NCI-H2171 (cell line): ENCODE results near the gene EIF3K.
A peak's percentile ranks its signal among the peaks of the same experiment; 100 is the strongest.

Experiments used
- DNase-seq: peaks from one replicate; lab custom pipeline; 2025; lab: John Stamatoyannopoulos, UW

EIF3K gene

GRCh38 chr19:38665950-38666662, 47.1 kb downstream of the EIF3K start:
- no peak for DNase-seq

GRCh38 chr19:38666663-38667511, 47.9 kb downstream of the EIF3K start:
- DNase-seq: no peak

- DNase-seq: no peak
Measured at GRCh38 chr19:38667661-38668171, 48.7 kb downstream of the EIF3K start.

GRCh38 chr19:38669552-38669951, 50.6 kb downstream of the EIF3K start:
- DNase-seq: no peak

DNA sequence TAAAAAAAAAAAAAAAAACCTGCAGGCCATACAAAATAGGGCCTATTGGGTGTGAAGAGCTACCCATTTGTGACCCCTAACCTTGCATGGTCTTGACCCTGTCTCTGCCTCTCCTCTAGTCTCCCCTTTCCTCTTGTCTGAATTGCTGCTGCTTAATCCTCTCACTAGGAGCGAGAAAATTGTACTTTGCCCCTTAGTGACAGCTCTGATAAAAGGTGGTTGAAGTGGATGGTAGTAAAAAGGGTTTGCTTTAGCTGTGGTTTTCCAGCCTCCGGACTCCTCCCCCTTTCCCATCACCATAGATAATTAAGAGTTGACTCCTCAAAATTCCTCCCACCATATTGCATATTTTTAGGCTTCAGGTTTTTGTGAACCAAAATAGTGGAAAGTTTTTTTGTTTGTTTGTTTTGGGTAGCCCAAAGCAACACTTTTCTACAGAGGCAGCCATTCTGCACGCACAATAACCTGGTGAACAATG, 52.0 kb downstream of the EIF3K start:
- DNase-seq: no peak

DNA sequence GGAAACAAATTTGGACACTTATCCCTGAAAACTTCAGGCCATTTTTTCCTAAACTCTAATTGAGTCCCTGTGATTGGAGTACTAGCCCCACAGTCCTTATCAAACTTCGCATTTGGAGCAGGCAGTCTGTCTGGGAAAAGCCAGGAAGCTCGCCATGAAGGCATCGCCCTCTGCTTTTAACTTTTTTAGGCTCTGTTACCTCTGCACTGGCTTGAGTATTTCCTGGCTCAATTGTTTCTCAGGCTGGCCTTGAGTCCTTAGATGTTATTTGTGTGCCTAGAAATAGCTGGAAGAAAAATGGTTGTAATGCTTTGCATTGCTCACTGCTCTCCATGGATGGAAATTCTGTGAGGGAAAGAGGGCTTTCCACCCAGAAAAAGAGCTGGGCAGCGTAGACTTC, 52.7 kb downstream of the EIF3K start:
- no peak for DNase-seq

GRCh38 chr19:38673030-38673429, 54.0 kb downstream of the EIF3K start:
- no peak for DNase-seq

GRCh38 chr19:38674388-38675171, 55.6 kb downstream of the EIF3K start:
- DNase-seq: no peak

DNA sequence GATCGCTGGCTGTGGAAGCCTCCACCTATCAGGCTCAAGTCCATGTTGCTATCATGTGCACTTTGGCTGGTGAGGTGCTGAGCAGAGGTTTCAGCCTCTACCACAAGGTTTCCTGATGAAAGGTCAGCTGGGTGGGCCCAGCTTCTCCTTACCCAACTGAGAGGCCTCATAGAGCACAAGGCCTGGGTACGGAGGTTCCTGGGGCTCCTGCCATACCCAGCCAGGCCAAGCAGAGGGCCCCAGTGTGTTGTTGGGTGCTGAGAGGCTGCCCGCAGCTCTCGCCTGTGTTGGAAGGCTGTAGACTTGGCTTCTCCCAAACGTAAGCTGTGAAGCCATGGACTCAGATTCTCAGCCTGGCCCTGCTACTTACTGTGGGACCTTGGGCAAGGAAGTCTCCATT, 56.6 kb downstream of the EIF3K start:
- DNase-seq: no peak

GRCh38 chr19:38676023-38676877, 57.3 kb downstream of the EIF3K start:
- no peak for DNase-seq

GRCh38 chr19:38676878-38677646, 58.1 kb downstream of the EIF3K start:
- no peak for DNase-seq

GRCh38 chr19:38678217-38678890, 59.4 kb downstream of the EIF3K start:
- no peak for DNase-seq

DNA sequence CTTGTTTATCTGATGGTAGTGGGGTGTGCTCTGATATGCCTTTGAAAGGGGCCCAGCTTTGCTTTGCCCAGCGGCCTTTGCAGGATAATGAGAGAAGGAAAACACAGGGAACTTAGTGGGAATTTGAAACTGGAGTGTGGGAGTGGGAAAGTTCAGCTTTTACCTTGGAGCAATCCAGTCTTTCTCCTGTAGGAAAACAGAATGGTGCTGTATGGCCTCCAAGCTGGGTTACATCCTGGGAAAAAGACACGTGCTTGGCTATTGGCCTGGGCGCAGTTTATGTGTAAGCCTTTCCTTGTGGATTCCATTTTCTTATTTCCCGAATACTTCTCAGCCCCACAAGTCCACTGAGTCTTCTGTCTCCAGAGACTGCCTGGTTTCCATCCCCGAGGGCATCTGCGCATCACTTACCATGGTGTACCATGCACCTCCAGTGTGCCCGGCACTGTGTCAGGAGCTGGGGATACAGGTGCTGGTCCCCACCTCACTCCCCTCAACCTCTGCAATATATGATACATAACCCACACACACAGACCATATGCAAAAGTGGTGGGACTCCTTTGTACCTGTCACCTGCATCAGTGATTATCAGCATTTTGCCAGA, 60.0 kb downstream of the EIF3K start:
- DNase-seq: no peak

GRCh38 chr19:38679839-38680238, 60.9 kb downstream of the EIF3K start:
- DNase-seq: no peak

- DNase-seq: no peak
Measured at GRCh38 chr19:38682195-38682867, 63.3 kb downstream of the EIF3K start.

DNA sequence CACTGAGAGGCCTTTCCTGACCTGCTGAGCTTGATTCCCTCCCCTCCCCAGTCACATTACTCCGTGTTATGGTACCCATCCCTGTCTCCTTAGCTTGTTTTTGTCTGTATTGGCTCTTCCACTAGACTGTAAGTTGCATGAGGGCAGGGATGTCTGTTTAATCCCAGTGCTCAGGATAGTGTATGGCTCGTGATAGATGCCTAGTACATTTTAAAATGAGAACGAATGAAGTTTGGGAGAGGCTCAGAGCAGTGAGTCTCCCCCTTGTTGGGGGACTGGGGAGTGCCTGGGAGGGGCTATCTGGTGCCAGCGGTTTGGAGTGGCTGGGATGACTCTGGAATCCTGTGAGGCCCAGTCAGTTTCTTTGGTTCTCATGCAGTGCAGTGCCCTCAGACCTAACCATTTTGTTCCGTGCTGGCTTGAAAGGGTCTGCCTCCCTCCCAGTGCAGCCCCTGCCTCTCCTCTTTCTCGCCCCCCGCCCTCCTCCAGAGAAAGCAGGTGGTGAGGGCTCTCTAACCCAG, 63.9 kb downstream of the EIF3K start:
- no peak for DNase-seq

GRCh38 chr19:38683393-38684077, 64.5 kb downstream of the EIF3K start:
- peak; percentile 44 for DNase-seq
